ENCODE data around the gene KLHDC7B. TPM values are rescaled to one million over a fixed set of nuclear protein-coding genes. Genes with fewer than 3 reads are reported as not detected.

The KLHDC7B gene
- total and polyA plus RNA-seq, 2 of the 13 experiments (the other 11 are each of a cell fraction or from before 2014, with no cell fraction given): 0.11 TPM; not detected in 1

- TF ChIP-seq RERE (CRISPR knock-in tag; IDR thresholded peaks at IDR 0.05; ENCODE audit: low read depth) (no peak), ZNF432 (CRISPR knock-in tag; IDR thresholded peaks at IDR 0.05; ENCODE audit: borderline replicate concordance) (no peak; the same call in 1 of the 2 replicates), RELA (CRISPR knock-in tag; IDR thresholded peaks at IDR 0.05) (no peak), ZNF484 (CRISPR knock-in tag; IDR thresholded peaks at IDR 0.05; ENCODE audit: borderline replicate concordance, low read depth) (no peak), ZNF136 (CRISPR knock-in tag; IDR thresholded peaks at IDR 0.05; ENCODE audit: low read depth) (no peak), ZEB1 (IDR thresholded peaks at IDR 0.05; ENCODE audit: insufficient replicate concordance, low read depth) (no peak)
Observed at GRCh38 chr22:50581950-50582492, 36.3 kb downstream of the KLHDC7B start (continued).
